ENCODE data around the gene KRT3.

Gene KRT3

DNA sequence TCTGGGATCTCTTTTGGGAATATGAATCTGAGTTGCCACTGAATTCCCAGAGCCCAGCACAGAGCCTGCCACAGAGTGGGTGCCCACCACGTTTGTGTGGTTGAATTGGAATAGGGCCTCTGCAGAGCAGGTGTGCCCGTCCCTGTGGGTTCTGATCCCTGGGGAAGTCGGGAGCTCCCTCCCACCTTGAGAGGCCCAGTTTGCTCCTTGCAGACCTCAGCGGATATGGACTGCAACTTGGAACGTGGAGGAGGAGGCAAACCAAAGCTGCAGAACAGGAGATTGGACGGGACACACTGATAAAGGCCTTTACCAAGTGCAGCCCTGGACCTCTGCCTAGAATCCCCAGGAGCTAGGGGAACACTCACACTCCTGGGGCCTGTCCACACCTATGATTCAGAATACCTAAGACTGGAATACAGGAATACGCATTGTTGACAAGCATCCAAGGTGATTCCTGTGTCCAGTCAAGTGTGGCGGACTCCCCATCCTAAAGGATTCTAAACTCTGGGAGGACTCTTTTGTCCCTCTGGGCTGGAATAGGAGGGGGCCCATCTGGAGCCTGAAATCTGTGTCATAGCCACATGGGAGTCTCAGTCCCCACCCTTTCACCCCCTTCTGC, 21.2 kb downstream of the KRT3 start:
- H3K9ac ChIP-seq (ENCODE audit: low read length in 2 of 2): no peak overlapping the region
- H3K4me3 ChIP-seq (ENCODE audit: low read length in 2 of 2): no peak overlapping the region
- peaks cover 0 to 9% of the 10 kb centered on the region in 2 donors for H3K27me3 ChIP-seq (ENCODE audit: control insufficient read depth in 1 of 2, insufficient read depth in 2 of 2, low read length in 2 of 2)
- no peaks in the 10 kb centered on the region for H3K9me3 ChIP-seq (ENCODE audit: control insufficient read depth in 2 of 2, low read length in 2 of 2)
- H3K27ac ChIP-seq (ENCODE audit: low read length): no peak overlapping the region
- no peaks in the 10 kb centered on the region for H3K4me1 ChIP-seq (ENCODE audit: control insufficient read depth, insufficient read depth, low read length)
- no peaks in the 10 kb centered on the region for H3K36me3 ChIP-seq (ENCODE audit: control insufficient read depth in 2 of 2, insufficient read depth in 2 of 2, low read length in 2 of 2)

GRCh38 chr12:52772772-52773171, 23.1 kb downstream of the KRT3 start:
- no peaks in the 10 kb centered on the region for H3K9me3 ChIP-seq (ENCODE audit: control insufficient read depth in 2 of 2, low read length in 2 of 2)
- no peak overlapping the region for H3K27ac ChIP-seq (ENCODE audit: low read length)
- H3K36me3 ChIP-seq (ENCODE audit: control insufficient read depth in 2 of 2, insufficient read depth in 2 of 2, low read length in 2 of 2): no peaks in the 10 kb centered on the region
- H3K9ac ChIP-seq (ENCODE audit: low read length in 2 of 2): no peak overlapping the region
- H3K27me3 ChIP-seq (ENCODE audit: control insufficient read depth in 1 of 2, insufficient read depth in 2 of 2, low read length in 2 of 2): peaks cover 0 to 6% of the 10 kb centered on the region in 2 donors
- H3K4me3 ChIP-seq (ENCODE audit: low read length in 2 of 2): no peak overlapping the region
- no peaks in the 10 kb centered on the region for H3K4me1 ChIP-seq (ENCODE audit: control insufficient read depth, insufficient read depth, low read length)

DNA sequence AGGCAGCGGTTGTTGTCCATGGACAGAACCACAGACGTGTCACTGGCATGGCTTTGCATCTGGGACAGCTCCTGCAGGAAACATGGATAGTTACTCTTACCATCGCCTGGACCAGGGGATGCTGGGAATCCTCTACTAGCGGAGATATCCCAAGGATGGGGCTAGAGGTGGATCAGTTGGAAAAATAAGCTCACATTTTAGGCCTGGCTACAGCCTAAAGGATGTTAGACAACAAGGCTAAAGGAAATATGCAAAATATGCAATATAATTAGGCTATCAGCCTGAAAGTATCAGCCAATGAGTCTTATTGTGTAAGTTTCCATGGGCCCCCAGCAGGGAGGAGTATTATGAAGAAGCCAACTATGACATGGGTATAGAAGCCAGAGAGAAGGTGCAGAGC, 23.7 kb downstream of the KRT3 start:
- no peaks in the 10 kb centered on the region for H3K9me3 ChIP-seq (ENCODE audit: control insufficient read depth in 2 of 2, low read length in 2 of 2)
- H3K27me3 ChIP-seq (ENCODE audit: control insufficient read depth in 1 of 2, insufficient read depth in 2 of 2, low read length in 2 of 2): peaks cover 0 to 2% of the 10 kb centered on the region in 2 donors

DNA sequence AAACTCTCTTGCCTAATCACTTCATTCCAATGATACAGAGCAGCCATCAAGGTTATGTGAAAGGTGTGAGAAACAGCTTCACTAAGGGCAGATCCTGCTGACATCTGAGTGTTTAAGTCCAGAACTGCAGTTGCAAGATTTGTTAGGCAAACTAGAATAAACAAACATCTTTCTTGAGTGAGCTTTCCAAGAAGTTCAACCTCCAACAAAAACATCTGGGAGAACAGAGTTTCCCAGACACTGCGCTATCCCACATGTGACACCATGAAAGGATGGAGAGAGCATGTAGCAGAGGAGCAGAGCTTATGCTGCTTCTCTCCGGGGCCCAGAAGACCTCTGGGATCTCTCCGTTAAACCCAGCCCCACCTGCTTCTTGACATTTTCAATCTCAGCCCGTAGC, 24.4 kb downstream of the KRT3 start:
- no peak overlapping the region for H3K4me3 ChIP-seq (ENCODE audit: low read length in 2 of 2)
- no peaks in the 10 kb centered on the region for H3K36me3 ChIP-seq (ENCODE audit: control insufficient read depth in 2 of 2, insufficient read depth in 2 of 2, low read length in 2 of 2)
- H3K9ac ChIP-seq (ENCODE audit: low read length in 2 of 2): no peak overlapping the region
- no peak overlapping the region for H3K27ac ChIP-seq (ENCODE audit: low read length)
- H3K4me1 ChIP-seq (ENCODE audit: control insufficient read depth, insufficient read depth, low read length): no peaks in the 10 kb centered on the region
- no peaks in the 10 kb centered on the region for H3K27me3 ChIP-seq (ENCODE audit: control insufficient read depth in 1 of 2, insufficient read depth in 2 of 2, low read length in 2 of 2)
- no peaks in the 10 kb centered on the region for H3K9me3 ChIP-seq (ENCODE audit: control insufficient read depth in 2 of 2, low read length in 2 of 2)

More for the DNA sequence above, 23.7 kb downstream of the KRT3 start:
- Histone ChIP-seq H3K27ac (ENCODE audit: low read length) (no peak overlapping the region), H3K4me3 (ENCODE audit: low read length in 2 of 2) (no peak overlapping the region), H3K9ac (ENCODE audit: low read length in 2 of 2) (no peak overlapping the region), H3K36me3 (ENCODE audit: control insufficient read depth in 2 of 2, insufficient read depth in 2 of 2, low read length in 2 of 2) (no peaks in the 10 kb centered on the region), H3K4me1 (ENCODE audit: control insufficient read depth, insufficient read depth, low read length) (no peaks in the 10 kb centered on the region)

GRCh38 chr12:52771088-52771487, 24.8 kb downstream of the KRT3 start:
- Histone ChIP-seq H3K27ac (ENCODE audit: low read length) (no peak overlapping the region), H3K9ac (ENCODE audit: low read length in 2 of 2) (no peak overlapping the region), H3K4me1 (ENCODE audit: control insufficient read depth, insufficient read depth, low read length) (no peaks in the 10 kb centered on the region), H3K27me3 (ENCODE audit: control insufficient read depth in 1 of 2, insufficient read depth in 2 of 2, low read length in 2 of 2) (no peaks in the 10 kb centered on the region), H3K9me3 (ENCODE audit: control insufficient read depth in 2 of 2, low read length in 2 of 2) (no peaks in the 10 kb centered on the region), H3K4me3 (ENCODE audit: low read length in 2 of 2) (no peak overlapping the region), H3K36me3 (ENCODE audit: control insufficient read depth in 2 of 2, insufficient read depth in 2 of 2, low read length in 2 of 2) (no peaks in the 10 kb centered on the region)

DNA sequence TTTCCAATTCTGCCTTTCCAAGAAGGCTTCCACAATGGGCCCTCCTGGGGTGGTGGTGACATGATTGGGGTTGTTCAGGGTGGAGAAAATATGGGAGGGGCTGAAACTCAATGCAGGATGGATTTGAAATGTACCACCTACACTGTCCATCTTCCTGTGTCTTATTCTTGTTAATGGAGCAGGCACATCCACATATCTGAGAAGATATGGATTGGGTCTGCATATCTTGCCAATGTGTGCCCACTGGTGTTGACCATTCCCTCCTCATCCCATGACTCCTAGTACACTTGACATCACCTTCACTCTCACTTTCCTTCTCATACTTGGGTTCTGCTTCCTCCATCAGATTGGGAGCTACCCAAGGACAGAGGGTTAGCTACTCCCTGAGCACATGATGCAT, 26.0 kb downstream of the KRT3 start:
- Histone ChIP-seq H3K36me3 (ENCODE audit: control insufficient read depth in 2 of 2, insufficient read depth in 2 of 2, low read length in 2 of 2) (no peaks in the 10 kb centered on the region), H3K9me3 (ENCODE audit: control insufficient read depth in 2 of 2, low read length in 2 of 2) (no peaks in the 10 kb centered on the region), H3K4me1 (ENCODE audit: control insufficient read depth, insufficient read depth, low read length) (no peaks in the 10 kb centered on the region), H3K27ac (ENCODE audit: low read length) (no peak overlapping the region), H3K9ac (ENCODE audit: low read length in 2 of 2) (no peak overlapping the region), H3K27me3 (ENCODE audit: control insufficient read depth in 1 of 2, insufficient read depth in 2 of 2, low read length in 2 of 2) (no peaks in the 10 kb centered on the region), H3K4me3 (ENCODE audit: low read length in 2 of 2) (no peak overlapping the region)

DNA sequence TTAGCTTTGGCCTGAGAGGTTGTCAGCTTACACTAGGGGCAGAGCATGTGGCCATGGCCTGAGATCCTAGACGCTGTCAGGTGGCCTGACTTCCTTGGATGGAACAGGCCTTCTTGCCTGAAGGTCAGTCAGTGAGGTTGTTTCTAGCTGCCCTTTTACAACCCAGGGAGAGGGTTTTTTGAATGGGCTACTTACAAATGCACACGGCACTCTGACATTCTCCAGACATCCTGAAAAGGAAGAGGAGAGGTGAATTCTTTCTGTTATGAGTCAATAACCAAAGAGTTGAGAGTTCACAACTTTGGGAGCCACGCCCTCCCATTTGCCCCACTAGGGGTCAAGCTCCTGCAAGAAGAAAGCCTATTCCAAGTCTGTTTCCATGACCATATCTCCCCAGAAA, 26.6 kb downstream of the KRT3 start:
- H3K9ac ChIP-seq (ENCODE audit: low read length in 2 of 2): no peak overlapping the region
- no peaks in the 10 kb centered on the region for H3K9me3 ChIP-seq (ENCODE audit: control insufficient read depth in 2 of 2, low read length in 2 of 2)
- no peaks in the 10 kb centered on the region for H3K27me3 ChIP-seq (ENCODE audit: control insufficient read depth in 1 of 2, insufficient read depth in 2 of 2, low read length in 2 of 2)

GRCh38 chr12:52768479-52769200, 27.3 kb downstream of the KRT3 start:
- no peak overlapping the region for H3K9ac ChIP-seq (ENCODE audit: low read length in 2 of 2)
- H3K4me1 ChIP-seq (ENCODE audit: control insufficient read depth, insufficient read depth, low read length): no peaks in the 10 kb centered on the region
- no peak overlapping the region for H3K4me3 ChIP-seq (ENCODE audit: low read length in 2 of 2)
- H3K27me3 ChIP-seq (ENCODE audit: control insufficient read depth in 1 of 2, insufficient read depth in 2 of 2, low read length in 2 of 2): no peaks in the 10 kb centered on the region
- no peaks in the 10 kb centered on the region for H3K36me3 ChIP-seq (ENCODE audit: control insufficient read depth in 2 of 2, insufficient read depth in 2 of 2, low read length in 2 of 2)
- no peak overlapping the region for H3K27ac ChIP-seq (ENCODE audit: low read length)
- no peaks in the 10 kb centered on the region for H3K9me3 ChIP-seq (ENCODE audit: control insufficient read depth in 2 of 2, low read length in 2 of 2)

More for the DNA sequence above, 26.6 kb downstream of the KRT3 start:
- no peaks in the 10 kb centered on the region for H3K4me1 ChIP-seq (ENCODE audit: control insufficient read depth, insufficient read depth, low read length)
- H3K36me3 ChIP-seq (ENCODE audit: control insufficient read depth in 2 of 2, insufficient read depth in 2 of 2, low read length in 2 of 2): no peaks in the 10 kb centered on the region
- no peak overlapping the region for H3K27ac ChIP-seq (ENCODE audit: low read length)
- no peak overlapping the region for H3K4me3 ChIP-seq (ENCODE audit: low read length in 2 of 2)

DNA sequence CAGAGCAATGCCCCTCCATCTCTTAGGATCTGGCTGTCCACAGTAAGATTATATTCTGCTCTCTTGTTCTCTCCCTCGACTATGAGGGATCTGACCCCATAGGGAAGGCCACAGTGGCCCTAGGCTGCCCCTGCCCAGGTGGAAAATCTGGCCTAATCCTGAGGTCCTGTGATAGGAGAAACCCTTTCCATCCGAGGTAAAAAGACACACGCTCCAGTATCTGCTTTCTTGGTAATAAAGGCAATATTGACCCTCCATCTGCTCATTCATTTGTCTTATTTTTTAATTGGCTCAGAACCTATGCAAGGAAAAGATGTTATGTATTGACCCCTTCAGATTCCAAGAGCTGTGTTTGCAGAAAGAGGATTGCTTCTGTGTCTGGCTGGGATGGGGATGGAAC, 28.5 kb downstream of the KRT3 start:
- no peaks in the 10 kb centered on the region for H3K36me3 ChIP-seq (ENCODE audit: control insufficient read depth in 2 of 2, insufficient read depth in 2 of 2, low read length in 2 of 2)
- H3K9ac ChIP-seq (ENCODE audit: low read length in 2 of 2): no peak overlapping the region
- no peaks in the 10 kb centered on the region for H3K9me3 ChIP-seq (ENCODE audit: control insufficient read depth in 2 of 2, low read length in 2 of 2)
- H3K4me3 ChIP-seq (ENCODE audit: low read length in 2 of 2): no peak overlapping the region
- no peaks in the 10 kb centered on the region for H3K27me3 ChIP-seq (ENCODE audit: control insufficient read depth in 1 of 2, insufficient read depth in 2 of 2, low read length in 2 of 2)
- H3K27ac ChIP-seq (ENCODE audit: low read length): no peak overlapping the region
- H3K4me1 ChIP-seq (ENCODE audit: control insufficient read depth, insufficient read depth, low read length): no peaks in the 10 kb centered on the region

GRCh38 chr12:52767020-52767379, 28.9 kb downstream of the KRT3 start:
- peaks cover 1 to 2% of the 10 kb centered on the region in 2 donors for H3K9me3 ChIP-seq (ENCODE audit: control insufficient read depth in 2 of 2, low read length in 2 of 2)
- H3K27me3 ChIP-seq (ENCODE audit: control insufficient read depth in 1 of 2, insufficient read depth in 2 of 2, low read length in 2 of 2): no peaks in the 10 kb centered on the region
- H3K4me1 ChIP-seq (ENCODE audit: control insufficient read depth, insufficient read depth, low read length): no peaks in the 10 kb centered on the region
- H3K36me3 ChIP-seq (ENCODE audit: control insufficient read depth in 2 of 2, insufficient read depth in 2 of 2, low read length in 2 of 2): no peaks in the 10 kb centered on the region
- H3K4me3 ChIP-seq (ENCODE audit: low read length in 2 of 2): no peak overlapping the region
- no peak overlapping the region for H3K9ac ChIP-seq (ENCODE audit: low read length in 2 of 2)
- H3K27ac ChIP-seq (ENCODE audit: low read length): no peak overlapping the region

DNA sequence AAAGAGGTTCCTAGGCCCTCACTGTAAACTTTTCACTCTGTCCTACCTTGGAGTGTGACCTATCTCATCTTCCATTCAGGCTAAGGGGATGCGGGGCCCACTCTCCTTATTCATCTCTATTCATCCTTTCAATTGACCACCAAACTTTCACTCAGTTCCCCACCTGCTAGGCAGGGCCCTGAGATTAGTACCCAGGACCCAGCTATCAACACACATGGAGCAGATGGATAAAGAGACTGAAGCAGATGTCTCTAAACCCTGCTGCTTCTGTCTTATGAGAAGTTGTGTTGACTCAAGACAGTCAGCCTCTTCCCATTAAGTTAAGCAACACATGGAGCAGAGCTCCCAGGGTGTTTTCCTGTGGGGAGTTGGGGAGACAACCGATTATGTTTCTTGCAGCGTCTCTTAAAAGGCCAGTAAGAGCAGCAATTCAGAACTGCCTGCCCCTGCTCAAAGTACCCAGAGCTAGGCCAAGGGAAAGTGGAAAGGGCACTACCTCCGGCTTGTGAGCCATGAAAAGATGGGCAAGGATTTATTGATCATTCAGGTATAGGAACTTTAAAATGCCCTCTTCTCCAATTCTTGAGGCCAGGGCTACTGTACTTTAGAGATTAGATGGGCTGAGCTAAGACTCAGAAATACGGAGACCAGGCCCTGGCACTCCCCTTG, 29.4 kb downstream of the KRT3 start:
- H3K4me1 ChIP-seq (ENCODE audit: control insufficient read depth, insufficient read depth, low read length): no peaks in the 10 kb centered on the region
- no peak overlapping the region for H3K27ac ChIP-seq (ENCODE audit: low read length)
- H3K4me3 ChIP-seq (ENCODE audit: low read length in 2 of 2): no peak overlapping the region
- H3K9ac ChIP-seq (ENCODE audit: low read length in 2 of 2): no peak overlapping the region
- H3K27me3 ChIP-seq (ENCODE audit: control insufficient read depth in 1 of 2, insufficient read depth in 2 of 2, low read length in 2 of 2): no peaks in the 10 kb centered on the region
- no peaks in the 10 kb centered on the region for H3K36me3 ChIP-seq (ENCODE audit: control insufficient read depth in 2 of 2, insufficient read depth in 2 of 2, low read length in 2 of 2)
- H3K9me3 ChIP-seq (ENCODE audit: control insufficient read depth in 2 of 2, low read length in 2 of 2): peaks cover 5% of the 10 kb centered on the region in 2 donors
